Measurements from ENCODE around the gene MYOM1.
"Not testable (repeated sequence)": the region's sequence is repeated elsewhere in the genome, so short reads cannot be mapped to it uniquely, and the experiment has no call there.

Gene MYOM1

DNA sequence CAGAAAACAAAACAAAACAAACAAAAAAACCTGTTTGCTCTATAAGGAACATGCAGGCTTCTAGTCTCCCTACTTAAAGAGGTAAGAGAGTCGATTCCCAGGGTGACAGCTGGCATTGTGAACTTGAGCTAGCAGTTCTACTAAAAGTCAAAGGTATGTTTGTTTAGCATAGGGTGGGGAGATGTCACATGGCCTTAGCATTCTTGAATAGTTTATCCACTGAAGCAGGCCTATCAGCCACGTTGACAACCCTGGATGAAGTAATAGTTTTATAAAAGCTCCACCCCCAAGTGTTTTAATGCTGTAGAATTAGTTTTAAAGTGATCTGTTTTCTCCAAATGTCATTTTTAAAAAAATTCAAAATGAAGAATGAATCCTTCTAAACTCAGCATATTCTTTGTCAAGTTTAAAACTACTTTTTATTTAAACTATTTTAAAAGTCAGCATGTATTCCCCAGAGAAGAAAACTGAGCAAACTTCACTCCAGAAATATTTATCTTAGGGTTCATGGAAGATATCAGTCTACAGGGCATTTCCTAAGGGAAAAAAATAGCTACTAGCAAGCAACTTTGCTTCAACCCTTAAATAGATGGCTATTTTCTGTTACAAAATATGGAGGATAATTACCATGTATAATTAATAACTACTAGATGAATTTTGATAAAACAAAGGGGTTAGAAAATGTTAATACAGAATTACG lies 1.7 kb downstream of the MYOM1 start:
- DNase-seq = no peak

DNA sequence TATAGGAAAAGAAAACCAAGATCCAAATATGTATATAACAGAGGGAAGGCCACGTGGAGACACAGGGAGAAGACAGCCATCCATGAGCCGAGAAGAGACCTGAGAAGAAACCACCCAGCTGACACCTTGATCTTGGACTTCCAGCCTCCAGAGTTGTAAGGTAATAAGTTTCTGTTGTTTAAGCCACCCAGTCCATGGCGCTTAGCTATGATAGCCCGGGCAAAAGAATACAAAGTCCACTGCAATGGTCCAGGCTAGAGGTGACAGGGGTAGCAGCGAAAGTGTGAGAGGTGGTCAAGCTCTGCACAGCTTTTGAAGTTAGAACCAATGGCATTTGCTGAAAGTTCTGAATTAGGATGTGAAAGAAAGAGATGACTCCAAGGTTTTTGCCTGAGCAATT lies 2.8 kb downstream of the MYOM1 start:
- DNase-seq = no peak

DNA sequence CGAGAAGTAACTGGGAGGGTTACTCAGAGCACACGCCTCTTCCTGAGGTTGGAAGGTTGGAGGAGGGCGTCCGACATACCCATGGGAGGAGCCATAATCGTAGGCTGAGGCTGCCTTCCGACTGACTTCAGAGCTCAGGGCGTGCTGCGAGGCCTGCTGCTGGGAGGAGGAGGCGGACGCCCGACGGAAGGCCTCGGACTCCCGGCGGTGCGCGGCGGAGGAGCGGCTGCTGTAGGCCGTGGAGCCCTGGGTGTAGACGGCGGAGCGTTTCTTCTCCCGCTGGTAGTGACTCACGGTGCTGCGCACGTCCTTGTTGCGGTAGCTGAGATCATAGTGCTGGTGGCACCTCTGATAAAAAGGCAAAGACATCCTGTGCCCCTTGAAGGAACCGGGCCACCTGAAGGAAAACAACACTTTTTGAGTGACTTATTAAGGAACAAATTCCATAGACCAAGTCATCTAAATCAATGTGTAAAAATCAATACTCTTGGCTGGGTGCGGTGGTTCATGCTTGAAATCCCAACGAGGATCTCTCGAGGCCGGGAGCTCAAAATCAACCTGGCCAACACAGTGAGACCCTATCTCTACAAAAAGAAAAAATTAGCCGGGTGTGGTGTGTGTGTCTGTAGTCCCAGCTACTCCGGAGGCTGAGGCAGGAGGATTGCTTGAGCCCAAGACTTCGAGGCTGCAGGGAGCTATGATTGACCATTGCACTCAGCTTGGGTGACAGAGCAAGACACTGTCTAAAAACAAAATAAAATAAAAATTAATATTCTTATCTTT lies 4.7 kb downstream of the MYOM1 start:
- DNase-seq = no peak

- no peak for DNase-seq
Measured at GRCh38 chr18:3213300-3214059, 6.3 kb downstream of the MYOM1 start.

DNA sequence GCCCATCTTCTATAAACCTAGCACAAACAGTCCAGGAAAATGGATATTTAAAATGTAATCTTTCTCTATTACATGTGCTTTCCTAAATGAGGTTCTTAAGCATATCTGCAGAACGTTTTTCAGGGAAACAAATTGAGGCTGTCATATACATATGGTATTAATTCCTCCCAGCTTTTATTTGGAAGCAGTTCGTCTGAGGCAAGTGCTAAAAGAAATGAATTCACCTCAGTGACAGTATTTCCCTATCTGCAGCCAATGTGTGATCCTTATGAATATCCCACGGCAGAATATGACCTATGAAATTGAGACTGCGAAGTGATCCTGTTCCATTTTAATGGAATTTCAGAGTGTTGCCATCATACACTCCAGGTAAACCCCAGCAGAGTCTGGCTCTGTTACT lies 7.1 kb downstream of the MYOM1 start:
- DNase-seq = no peak

GRCh38 chr18:3211236-3211992 lies 8.4 kb downstream of the MYOM1 start:
- no peak for DNase-seq

GRCh38 chr18:3209859-3210569 lies 9.8 kb downstream of the MYOM1 start:
- DNase-seq = no peak

GRCh38 chr18:3207565-3207964 lies 12.2 kb downstream of the MYOM1 start:
- DNase-seq = no peak

- no peak for DNase-seq
Measured at GRCh38 chr18:3205239-3205638, 14.5 kb downstream of the MYOM1 start.

- no peak for DNase-seq
Measured at GRCh38 chr18:3199942-3200645, 19.7 kb downstream of the MYOM1 start.

DNA sequence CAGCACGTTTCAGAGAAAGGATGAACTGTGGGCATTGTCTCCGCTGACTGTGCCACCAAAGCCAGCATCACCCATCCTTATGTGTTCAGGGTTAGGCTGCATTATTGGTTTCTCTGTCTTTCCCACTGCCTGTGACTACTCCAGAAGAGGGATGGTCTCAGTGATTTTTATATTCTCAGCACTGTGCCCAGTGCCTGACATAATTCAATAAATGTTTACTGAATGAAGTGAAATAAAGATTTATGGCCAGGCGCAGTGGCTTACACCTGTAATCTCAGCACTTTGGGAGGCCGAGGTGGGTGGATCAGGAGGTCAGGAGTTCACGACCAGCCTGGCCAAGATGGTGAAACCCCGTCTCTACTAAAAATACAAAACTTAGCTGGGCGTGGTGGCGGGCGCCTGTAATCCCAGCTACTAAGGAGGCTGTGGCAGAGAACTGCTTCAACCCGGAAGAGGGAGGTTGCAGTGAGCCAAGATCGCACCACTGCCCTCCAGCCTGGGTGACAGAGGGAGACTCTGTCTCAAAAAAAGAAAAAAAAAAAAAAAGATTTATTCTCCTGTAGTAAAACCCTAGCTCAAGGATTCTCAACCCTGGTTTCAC lies 21.4 kb downstream of the MYOM1 start:
- DNase-seq = not testable (repeated sequence)

- DNase-seq = no peak
Measured at GRCh38 chr18:3194947-3195612, 24.7 kb downstream of the MYOM1 start.

- no peak for DNase-seq
Measured at GRCh38 chr18:3193331-3193730, 26.4 kb downstream of the MYOM1 start.

DNA sequence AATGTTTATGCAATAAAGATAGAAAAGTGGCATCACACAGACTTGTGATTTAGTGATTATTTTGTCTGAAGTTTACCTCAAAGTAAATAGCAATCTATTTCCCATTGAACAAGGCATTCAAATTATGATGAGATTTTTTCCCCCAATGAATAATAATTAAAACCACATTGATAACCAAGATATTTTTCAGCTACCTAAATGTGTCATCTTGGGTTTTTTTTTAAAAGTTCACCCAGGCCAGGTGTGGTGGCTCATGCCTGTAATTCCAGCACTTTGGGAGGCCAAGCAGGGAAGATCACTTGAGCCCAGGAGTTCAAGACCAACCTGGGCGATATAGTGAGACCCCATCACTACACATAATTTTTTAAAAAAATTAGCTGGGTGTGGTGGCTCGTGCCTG lies 27.0 kb downstream of the MYOM1 start:
- DNase-seq = no peak

DNA sequence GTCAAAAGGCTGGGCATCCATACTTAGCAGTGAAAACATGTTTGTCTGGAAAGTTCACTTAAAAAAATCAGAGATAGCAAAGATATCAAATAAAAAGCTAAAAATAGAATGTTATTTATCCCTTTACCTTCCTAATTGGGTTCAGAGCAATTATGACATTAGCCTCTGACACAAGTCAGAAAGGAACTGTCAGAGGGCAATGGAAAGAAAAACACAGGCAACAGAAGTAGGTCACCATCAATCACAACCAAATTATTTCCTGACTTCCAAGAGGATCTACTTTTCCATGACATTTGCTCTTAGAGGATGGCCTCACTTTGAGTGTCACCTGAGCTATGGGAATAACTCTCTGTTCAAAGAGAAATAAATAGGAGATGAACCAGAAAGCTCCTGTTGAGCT lies 27.5 kb downstream of the MYOM1 start:
- no peak for DNase-seq

GRCh38 chr18:3190610-3191009 lies 29.2 kb downstream of the MYOM1 start:
- no peak for DNase-seq

GRCh38 chr18:3189884-3190283 lies 29.9 kb downstream of the MYOM1 start:
- DNase-seq = no peak

DNA sequence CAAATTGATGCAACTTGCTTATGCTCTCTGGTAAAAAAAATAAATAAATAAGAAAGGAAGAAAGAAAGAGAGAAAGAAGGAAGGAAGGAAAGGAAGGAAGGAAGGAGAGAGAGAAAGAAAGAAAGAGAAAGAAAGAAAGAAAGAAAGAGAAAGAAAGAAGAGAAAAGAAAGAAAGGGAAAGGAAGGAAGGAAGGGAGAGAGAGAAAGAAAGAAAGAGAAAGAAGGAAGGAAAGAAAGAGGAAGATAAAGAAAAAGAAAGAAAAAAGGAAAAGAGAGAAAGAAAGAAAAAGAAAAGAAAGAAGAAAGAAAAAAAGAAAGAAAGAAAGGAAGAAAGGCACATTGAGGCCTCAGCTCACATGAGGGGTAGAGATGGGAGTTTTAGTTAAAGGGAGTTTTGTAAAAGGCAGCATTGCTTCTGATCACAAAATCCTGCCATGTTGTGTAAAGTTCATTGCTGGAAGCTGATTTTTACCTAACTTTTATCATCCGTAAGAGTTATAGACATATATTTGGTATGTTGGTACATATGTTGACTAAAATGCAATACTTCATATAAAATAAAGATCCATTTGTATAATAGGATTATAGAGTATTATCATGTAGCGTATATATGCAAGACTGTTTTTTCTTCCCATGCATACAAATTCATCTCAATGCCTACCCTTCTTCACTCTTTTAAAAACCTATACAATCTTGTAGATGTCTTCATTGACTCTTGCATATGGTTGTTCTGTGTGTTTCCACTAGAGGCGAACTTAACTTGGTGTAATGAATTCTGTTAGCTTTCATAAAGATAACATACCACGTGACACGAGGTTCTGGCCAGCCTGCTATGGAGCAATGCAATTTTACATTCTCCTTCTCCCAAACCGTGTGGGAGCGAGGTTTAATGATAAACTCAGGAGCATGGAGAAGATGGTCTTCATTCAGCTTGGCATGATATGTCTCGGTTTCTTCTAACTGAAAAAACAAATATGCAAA lies 32.8 kb downstream of the MYOM1 start:
- DNase-seq = no peak

GRCh38 chr18:3184275-3184963 lies 35.3 kb downstream of the MYOM1 start:
- no peak for DNase-seq
